HG02610 (cell line): Measurements from ENCODE around the gene THY1.
"Not testable (repeated sequence)": the region's sequence is repeated elsewhere in the genome, so short reads cannot be mapped to it uniquely, and the experiment has no call there.

ENCODE experiments used
- ATAC-seq: cut with Tn5 transposase; IDR thresholded peaks from one replicate; pipeline ENCODE4 v1.9.1; 2021; ENCODE audit warnings: mild to moderate bottlenecking, moderate library complexity; ENCODE audit not compliant: unreplicated experiment

The THY1 gene

GRCh38 chr11:119419834-119420492 is 3.0 kb downstream of the THY1 start:
- no peak for ATAC-seq

DNA sequence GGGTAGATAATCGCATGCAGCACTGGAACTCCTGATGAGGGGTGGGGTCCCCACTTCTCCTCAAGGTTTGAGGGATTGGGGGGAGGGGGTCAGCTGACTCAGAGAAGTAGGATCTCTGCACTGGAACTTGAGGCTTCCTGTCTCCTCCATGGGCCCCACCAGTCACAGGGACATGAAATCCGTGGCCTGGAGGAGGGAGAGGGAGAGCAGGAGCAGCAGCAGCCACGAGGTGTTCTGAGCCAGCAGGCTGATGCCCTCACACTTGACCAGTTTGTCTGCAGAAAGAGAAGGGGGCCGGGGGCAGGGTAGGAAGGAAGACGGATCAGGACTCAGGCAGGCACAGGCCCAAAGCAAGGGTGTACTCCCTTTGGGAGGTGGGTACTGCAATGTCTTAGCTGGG is 3.7 kb downstream of the THY1 start:
- ATAC-seq = no peak

GRCh38 chr11:119418759-119419158 is 4.2 kb downstream of the THY1 start:
- no peak for ATAC-seq

GRCh38 chr11:119417726-119418540 is 5.0 kb downstream of the THY1 start:
- no peak for ATAC-seq

GRCh38 chr11:119416606-119417580 is 6.1 kb downstream of the THY1 start:
- no peak for ATAC-seq

DNA sequence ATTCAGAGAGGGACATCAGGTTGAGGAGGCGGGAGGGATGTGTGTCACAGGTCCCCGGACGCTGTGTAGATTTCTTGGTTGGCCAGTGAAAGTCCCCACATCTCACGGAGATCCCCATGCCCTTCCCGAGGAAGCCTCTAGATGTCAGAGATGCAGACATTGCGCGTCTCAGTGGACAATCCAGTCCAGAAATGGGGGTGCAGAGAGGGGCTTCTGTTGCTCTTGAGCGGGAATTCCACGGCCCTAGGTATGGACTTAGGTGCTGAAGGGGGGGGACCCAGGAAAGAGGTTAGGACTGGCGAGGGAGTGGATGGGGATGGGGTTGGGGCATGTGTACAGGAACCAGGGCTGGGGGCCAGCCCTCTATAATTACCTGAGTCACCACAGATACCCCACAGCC is 7.0 kb downstream of the THY1 start:
- ATAC-seq = no peak

DNA sequence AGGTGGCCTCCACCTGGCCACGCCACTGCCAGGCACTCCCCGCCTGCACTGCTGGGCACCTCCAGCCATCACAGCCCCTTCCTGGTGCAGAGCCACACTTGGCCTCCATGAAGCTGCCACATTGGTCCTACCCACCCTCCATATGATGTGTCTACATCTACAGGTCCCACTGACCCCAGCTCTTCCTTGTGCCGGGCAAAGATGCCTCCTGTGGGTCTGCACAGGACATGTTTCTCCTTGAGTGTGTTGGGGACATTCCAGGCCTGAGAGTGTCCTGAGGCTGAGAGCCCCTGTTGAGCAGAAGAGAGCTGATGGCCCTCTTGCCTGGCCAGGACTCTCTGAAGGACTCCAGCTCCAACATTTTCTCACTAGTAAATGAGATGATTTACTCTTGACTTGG is 7.5 kb downstream of the THY1 start:
- ATAC-seq = no peak

- ATAC-seq = no peak
Measured at GRCh38 chr11:119414734-119415133, 8.2 kb downstream of the THY1 start.

DNA sequence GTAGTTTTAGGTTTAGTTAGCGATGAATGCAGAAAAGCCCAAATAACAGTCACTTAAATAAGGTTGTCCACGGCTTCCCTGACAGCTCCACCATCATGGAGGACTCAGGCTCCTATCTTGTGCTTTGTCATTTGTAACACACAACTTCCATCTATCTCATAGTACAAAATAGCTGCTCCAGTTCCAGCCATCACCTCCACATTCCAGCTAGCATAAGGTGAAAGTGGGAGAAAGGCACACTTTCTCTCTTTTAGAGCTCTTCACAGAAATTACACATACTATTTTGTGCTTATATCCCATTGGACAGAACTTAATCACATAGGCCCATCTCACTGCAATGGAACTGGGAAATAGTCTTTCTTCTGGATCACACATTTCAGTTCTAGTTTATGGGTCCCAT is 8.7 kb downstream of the THY1 start:
- ATAC-seq = no peak

DNA sequence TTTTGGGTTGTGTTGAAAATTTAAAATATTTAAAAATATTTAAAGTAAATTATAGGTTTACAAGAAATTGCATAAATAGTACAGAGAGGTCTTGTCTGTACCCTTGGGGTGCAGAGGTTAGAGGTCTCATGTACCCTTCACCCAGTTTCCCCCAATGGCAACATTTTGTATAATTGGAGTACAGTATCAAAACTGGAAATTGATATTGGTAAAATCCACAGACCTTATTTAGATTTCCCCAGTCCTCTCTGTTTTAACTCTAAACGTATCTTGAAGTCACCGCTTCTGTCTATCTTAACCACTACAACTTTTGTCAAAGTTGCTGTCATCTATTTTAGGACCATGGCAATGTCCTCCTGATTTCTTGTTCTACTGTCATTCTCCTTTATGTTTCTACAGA is 10.9 kb downstream of the THY1 start:
- no peak for ATAC-seq

DNA sequence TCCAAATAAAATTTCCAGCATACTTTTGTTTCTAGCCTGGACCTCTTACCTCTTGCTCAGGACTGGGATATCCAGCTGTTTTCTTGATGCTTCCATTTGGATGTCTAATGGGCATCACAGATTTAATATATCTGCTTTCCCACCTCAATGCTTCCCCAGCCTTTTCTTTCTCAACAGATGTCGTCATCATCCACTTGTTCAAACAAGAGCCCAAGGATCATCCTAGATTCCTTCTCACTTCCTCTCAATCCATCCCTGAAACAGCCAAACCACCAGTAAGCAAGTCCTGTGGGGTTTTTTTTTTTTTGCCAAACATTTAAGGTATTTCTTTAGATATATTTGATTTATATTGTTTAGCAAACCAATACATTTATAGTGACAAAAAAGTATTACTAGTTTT is 12.5 kb downstream of the THY1 start:
- ATAC-seq = no peak

GRCh38 chr11:119409731-119410130 is 13.2 kb downstream of the THY1 start:
- no peak for ATAC-seq

GRCh38 chr11:119406005-119406404 is 17.0 kb downstream of the THY1 start:
- no peak for ATAC-seq

DNA sequence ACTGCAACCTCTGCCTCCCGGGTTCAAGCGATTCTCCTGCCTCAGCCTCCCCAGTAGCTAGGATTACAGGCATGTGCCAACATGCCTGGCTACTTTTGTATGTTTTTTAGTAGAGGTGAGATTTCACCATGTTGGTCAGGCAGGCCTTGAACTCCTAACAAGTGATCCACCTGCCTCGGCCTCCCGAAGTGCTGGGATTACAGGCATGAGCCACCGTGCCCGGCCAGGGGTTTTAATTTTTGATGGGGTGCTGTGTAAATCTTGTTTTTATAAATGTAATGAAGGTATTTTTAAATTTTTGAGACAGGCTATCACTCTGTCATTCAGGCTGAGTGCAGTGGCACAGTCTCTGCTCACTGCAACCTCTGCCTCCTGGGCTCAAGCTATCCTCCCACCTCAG is 17.5 kb downstream of the THY1 start:
- not testable (repeated sequence) for ATAC-seq

DNA sequence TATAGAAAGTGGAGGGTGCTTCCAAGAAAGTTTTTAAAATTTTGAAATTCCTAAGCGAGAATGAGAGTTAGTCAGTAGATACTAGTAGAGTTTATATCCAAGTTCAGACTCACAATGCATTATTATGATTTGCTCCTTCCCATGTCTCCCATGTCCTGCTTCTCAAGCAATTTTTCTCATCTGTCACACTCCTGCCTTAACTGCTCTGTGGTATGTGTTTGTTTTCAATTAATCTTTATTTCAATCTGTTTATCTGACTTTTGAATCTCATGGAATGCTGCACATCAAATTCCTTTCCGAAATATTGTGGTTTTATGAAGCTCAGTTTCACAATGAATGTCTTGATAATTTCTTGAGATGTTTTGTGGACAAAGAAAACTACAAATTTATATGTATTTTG is 18.1 kb downstream of the THY1 start:
- no peak for ATAC-seq

- no peak for ATAC-seq
Measured at GRCh38 chr11:119403021-119403420, 20.0 kb downstream of the THY1 start.

- no peak for ATAC-seq
Measured at GRCh38 chr11:119402470-119402869, 20.5 kb downstream of the THY1 start.

GRCh38 chr11:119400860-119401259 is 22.1 kb downstream of the THY1 start:
- ATAC-seq = no peak

DNA sequence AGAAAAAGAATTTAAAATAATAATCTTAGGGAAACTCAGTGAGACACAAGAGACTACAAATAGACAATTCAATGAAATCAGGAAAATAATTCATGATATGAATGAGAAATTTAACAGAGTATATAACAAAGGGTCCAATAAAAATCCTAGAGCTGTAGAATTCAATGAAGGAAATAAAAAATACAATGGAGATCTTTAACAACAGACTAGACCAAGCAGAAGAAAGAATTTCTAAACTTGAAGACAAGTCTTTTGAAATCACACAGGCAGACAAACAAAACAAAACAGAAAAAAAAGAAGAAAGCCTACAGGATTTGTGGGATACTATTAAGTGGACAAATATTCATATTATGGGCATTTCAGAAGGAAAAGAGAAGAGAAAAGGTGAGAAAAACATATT is 25.2 kb downstream of the THY1 start:
- ATAC-seq = no peak

DNA sequence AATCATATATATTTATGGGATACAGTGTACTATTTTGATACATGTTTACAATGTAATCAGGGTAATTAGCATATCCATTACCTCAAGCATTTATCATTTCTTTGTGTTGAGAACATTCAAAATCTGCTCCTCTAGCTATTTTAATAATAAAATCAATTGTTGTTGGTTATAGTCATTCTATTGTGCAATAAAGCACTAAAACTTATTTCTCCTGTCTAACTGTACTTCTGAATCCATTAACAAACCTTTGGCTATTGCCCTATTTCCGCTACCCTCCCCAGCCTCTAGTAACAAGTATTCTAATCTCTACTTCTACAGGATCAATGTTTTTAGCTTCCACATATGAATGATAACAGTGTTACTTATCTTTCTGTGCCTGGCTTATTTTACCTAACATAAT is 26.1 kb downstream of the THY1 start:
- ATAC-seq = no peak

DNA sequence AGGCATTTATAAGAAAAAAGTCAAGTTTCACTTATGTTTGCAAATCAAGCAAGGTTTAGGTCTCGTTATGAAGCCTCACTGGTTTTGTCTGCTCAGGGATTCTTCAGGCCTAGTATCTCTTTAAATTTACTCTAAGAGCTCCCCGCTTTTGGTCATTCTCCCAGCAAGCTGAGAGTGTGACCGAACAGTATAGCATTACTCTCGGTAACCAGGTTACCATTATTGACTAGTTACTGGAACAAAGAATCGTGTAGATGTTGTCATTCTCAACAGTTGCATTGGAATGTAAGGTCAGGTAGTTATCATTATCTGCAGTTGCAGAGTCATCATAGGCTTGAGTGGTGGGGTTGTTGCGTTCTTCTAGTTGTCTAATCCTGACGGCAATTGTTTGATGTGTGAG is 31.7 kb downstream of the THY1 start:
- no peak for ATAC-seq
